SKM-1 (cell line): Measurements from ENCODE around the gene ASRGL1.

Experiments used
- DNase-seq: peaks from one replicate; lab custom pipeline; 2025; ENCODE audit not compliant: unreplicated experiment; lab: John Stamatoyannopoulos, UW

ASRGL1 gene

GRCh38 chr11:62411524-62411923 is 74.3 kb downstream of the ASRGL1 start:
- no peak for DNase-seq

- DNase-seq: no peak
Measured at GRCh38 chr11:62413060-62413696, 75.9 kb downstream of the ASRGL1 start.

GRCh38 chr11:62416596-62416995 is 79.3 kb downstream of the ASRGL1 start:
- DNase-seq: no peak

DNA sequence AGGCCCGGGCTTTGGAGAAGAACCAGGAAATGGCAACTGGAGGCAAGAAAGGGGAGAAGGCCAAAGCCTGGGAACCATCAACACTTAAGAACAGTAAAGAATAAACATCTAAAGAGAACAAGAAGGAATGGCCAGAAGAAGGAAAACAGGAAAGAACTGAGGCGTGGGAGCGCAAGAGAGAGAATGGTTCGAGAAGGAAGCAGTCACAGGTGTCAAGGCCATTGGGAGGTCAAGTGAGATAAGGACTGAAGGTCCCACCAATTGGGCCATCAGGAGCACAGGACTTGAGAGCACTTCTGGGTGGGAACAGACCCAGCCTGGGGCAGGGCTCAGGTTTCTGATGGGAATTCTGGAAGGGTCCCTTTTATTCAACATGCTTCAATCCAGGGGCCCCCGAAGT is 80.9 kb downstream of the ASRGL1 start:
- DNase-seq: no peak

- no peak for DNase-seq
Measured at GRCh38 chr11:62418733-62419132, 81.5 kb downstream of the ASRGL1 start, which contains the start of gene SCGB1A1. Gene SCGB1A1, plus strand, starts transcription at chr11:62419033. Its CDS starts 63 bp downstream, at chr11:62419096.

DNA sequence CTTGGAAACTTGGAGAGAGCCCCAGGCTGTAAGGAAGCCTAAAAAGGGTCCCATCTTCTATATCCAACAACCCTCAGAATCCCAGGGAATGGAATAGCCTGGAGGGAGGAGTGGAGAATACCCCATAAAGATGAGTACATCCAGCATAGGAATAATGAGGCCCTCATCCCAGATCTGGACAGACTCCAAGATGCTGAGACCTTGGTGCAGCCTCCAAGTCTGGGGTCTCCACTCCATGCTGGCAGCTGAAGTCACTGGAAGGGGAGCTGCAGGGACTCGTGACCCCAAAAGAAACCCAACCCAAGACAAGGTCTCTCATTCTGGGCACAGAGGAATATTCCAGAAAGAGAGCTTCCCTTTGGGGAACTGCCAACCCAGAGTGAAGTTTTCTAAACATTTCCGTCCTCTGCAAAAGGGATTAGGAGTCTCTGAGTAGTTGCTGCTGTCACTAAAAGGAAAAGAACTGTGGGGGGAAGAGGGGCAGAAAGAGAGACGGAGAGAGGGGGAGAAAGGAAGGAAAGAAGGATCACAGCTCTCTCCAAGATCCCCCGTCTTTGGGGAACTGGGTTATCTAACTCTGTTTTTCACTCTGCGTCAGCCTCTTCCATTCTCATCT is 82.2 kb downstream of the ASRGL1 start:
- no peak for DNase-seq

DNA sequence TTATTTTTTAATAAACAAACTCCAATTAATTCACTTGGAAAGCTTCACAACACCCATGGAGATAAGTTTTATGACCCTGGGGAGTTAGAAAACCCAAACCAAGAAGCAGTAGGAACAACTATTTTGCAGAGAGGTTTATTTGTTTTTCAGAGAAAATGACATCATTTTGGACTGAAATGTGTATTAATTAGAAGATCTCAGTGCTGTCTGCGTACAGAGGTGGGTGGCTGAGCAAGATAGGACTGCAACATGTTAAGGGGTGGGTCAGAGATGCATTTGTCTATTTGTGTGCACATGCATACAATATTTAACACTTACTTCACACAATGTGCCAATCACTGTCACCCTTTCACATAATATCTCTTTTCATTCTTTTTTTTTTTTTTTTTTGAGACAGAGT is 82.7 kb downstream of the ASRGL1 start:
- DNase-seq: no peak

GRCh38 chr11:62420882-62421281 is 83.6 kb downstream of the ASRGL1 start:
- DNase-seq: no peak

GRCh38 chr11:62421996-62422395 is 84.7 kb downstream of the ASRGL1 start:
- no peak for DNase-seq

GRCh38 chr11:62423012-62423411 is 85.8 kb downstream of the ASRGL1 start:
- no peak for DNase-seq

- DNase-seq: no peak
Measured at GRCh38 chr11:62427630-62428233, 90.5 kb downstream of the ASRGL1 start.

DNA sequence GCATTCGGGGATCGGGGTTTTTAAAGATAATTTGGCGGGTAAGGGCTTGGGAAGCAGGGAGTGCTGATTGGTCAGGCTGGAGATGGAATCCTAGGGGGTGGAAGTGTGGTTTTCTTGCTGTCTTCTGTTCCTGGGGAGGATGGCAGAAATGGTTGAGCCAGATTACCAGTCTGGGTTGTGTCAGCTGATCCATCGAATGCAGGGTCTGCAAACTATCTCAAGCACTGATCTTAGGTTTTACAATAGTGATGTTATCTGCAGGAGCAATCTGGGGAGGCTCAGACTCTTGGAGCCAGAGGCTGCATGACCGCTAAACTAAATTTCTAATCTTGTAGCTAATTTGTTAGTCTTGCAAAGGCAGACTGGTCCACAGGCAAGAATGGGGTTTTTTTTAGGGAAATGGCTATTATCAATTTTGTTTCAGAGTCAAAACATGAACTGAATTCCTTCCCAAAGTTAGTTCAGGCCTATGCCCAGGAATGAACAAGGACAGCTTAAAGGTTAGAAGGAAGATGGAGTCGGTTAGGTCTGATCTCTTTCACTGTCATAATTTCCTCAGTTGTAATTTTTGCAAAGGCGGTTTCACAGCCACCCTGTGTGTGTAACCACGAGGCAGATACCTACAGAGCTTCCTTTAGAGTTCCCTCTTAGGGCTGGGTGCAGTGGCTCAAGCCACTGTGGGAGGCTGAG is 91.8 kb downstream of the ASRGL1 start:
- no peak for DNase-seq

DNA sequence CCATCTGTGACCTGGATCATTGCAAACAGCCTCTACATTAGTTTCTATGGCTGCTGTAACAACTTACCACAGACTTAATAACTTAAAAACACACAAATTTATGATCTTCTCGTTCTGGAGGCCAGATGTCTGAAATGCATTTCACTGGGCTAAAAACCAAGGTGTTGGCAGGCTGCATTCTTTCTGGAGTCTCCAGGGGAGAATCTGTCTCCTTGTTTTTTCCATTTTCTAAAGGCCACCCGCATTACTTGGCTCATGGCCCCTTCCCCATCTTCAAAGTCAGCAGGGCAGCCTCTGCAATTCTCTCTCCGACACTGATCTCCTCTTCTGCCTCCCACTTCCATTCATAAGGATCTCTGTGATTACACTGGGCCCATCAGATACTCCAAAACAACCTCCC is 93.2 kb downstream of the ASRGL1 start:
- DNase-seq: no peak

GRCh38 chr11:62431171-62431901 is 94.1 kb downstream of the ASRGL1 start:
- no peak for DNase-seq

- no peak for DNase-seq
Measured at GRCh38 chr11:62432695-62433094, 95.4 kb downstream of the ASRGL1 start.

- no peak for DNase-seq
Measured at GRCh38 chr11:62433141-62433903, 96.1 kb downstream of the ASRGL1 start.

GRCh38 chr11:62433904-62434276 is 96.6 kb downstream of the ASRGL1 start:
- no peak for DNase-seq

- no peak for DNase-seq
Measured at GRCh38 chr11:62435846-62436660, 98.8 kb downstream of the ASRGL1 start.

DNA sequence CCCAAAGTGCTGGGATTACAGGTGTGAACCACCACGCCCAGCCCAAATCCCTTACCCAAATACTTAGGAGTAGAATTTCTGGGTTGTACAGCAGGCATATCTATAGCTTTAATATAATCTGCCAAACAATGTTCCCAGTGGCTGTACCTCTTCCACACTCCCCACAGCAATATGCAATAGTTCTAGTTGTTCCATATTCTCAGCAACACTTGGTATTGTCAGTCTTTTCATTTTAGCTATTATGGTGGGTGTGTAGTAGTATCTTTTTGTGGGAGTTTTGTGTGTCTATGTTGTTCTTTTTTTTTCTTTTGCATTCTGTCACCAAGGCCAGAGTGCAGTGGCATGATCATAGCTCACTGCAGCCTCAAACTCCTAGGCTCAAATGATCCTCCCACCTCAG is 100.4 kb downstream of the ASRGL1 start:
- no peak for DNase-seq

DNA sequence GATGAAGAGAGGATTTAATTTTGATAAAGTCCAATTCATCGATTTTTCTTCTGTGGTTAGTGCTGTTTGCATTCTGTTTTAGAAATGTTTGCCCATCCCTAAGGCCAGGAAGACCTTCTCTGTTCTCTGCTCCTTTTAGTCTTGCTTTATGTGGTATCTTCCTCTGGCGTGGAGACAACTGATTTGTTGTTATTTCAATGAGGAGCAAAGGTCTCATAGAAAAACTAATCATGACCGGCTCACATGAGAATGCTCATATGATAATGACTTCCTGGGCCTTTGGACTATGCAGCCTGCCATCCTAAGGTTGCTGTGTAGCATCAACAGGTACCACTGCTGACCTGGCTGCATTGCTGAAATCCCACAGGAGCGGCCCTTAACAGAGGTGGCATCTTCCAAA is 101.4 kb downstream of the ASRGL1 start:
- no peak for DNase-seq
